Activated T-cell treated with anti-CD3 and anti-CD28 coated beads for 4 hours (primary cell): ENCODE results near the gene KCNK16.

Experiments
- DNase-seq: peaks from one replicate; pipeline ENCODE4 v3.0.0-alpha.2; 2020

The KCNK16 gene

DNA sequence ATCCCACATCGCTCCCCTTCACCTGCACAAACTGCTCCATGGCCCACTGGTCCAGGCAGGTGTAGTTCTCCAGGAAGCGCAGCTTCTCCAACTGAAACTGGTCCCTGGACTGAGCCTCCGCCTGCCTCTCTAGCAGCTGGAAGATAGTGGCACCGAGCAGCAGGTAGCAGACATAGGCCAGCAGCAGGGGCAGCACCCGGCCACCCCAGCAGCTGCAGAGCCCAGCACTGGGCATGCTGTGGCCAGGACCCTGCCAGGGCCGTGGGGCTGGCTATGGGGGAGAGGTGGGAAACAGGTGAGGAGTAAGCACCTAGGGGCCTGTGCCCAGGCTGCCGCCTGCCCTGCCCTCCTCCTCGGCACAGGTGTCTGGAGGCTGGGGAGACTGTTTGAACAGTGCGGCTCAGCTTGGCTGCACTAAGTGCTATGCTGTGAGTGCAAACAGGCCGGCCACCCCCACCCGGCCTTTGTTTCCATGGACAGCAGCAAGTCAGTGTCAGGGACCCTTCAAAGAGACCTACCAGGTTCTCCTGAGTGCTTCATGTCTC lies at the start of gene KCNK16:
Gene KCNK16 (minus strand): TSS at position 397 of the 545 bp plus-strand sequence. CDS start 162 bp downstream, at position 235.
- DNase-seq, result no peak

- DNase-seq, result no peak
Measured at GRCh38 chr6:39370390-39370789, 47.9 kb upstream of the KCNK16 start.

- no peak for DNase-seq
Measured at GRCh38 chr6:39369987-39370386, 47.5 kb upstream of the KCNK16 start.

- no peak for DNase-seq
Measured at GRCh38 chr6:39367700-39368099, 45.2 kb upstream of the KCNK16 start.

GRCh38 chr6:39366931-39367618 lies 44.6 kb upstream of the KCNK16 start:
- no peak for DNase-seq

- DNase-seq, result no peak
Measured at GRCh38 chr6:39365281-39366074, 43.0 kb upstream of the KCNK16 start.

GRCh38 chr6:39363280-39363679 lies 40.8 kb upstream of the KCNK16 start:
- no peak for DNase-seq

DNA sequence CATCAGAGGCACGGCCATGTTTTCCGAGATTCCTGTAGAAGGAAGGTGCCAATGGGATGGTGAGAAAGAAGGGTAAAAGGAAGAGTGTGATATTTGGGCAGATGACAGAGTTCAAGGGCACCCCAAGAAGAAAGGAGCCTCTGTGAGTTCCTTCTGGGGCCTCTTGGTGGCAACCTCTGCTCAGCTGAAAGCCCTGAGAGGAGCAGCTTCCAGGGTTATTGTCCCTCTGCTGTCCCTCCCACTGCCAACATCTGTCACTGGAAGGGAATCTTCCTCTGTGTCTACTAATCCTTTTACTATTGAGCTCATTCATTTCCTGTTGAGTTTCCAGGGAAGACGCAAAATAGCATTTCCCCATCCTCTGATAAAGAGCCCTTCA lies 40.0 kb upstream of the KCNK16 start:
- no peak for DNase-seq

- DNase-seq, result peak; percentile 8
Measured at GRCh38 chr6:39361657-39362486, 39.4 kb upstream of the KCNK16 start.

GRCh38 chr6:39360378-39360777 lies 37.9 kb upstream of the KCNK16 start:
- DNase-seq, result no peak

GRCh38 chr6:39357998-39358686 lies 35.6 kb upstream of the KCNK16 start:
- DNase-seq, result no peak

GRCh38 chr6:39353698-39354315 lies 31.3 kb upstream of the KCNK16 start:
- no peak for DNase-seq

GRCh38 chr6:39350723-39351505 lies 28.4 kb upstream of the KCNK16 start:
- DNase-seq, result no peak

DNA sequence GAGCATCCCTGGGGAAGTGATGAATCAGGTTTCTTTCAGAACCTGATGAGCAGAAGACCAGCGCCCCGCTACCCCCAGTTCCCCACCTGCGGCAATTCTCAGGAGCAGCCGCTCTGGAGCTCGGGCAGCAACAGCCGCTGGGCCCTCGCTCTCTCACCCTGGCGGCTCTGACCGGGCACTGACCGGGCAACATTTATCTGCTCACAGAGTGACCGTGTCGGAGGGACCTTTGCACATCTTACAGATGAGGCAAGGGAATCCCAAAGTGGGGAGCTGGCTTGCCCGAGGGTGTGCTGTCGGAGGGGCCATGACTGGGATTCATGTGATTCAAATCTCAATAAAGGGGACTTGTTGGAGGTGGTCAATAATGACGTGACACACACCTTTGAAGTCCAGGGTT lies 26.2 kb upstream of the KCNK16 start:
- no peak for DNase-seq

DNA sequence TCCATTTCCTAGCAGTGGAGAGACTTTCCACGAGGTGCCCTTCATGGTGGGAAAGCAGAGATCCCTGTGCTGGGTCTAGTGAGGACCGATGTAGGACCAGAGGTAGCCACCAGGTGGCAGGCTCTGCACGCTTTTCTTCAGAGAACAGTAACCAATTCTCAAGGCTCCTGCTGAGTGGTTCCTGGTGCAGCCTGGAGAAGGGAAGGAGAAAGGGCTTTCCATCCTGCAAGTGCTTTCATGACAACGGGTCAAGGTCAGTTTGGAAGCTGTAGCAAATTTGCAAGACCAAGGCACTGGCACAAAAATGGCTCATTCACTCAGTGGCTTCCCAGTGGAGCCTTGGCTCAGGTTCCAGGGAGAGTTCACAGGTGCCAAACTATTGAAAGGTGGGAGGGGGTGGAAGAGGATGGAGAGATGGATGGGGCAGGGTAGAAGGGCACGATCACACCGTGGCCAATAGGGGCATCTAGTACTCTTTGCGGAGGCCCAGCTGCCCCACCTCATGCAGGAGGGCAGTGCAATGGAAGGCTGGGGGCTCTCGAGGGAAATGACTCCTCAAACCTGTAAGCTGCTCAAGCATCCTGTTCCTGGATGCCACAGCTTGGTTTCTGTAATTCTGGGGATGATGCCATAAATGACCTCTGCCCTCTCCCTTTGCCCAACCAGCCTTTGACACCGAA lies 25.5 kb upstream of the KCNK16 start:
- peak; percentile 32 for DNase-seq

DNA sequence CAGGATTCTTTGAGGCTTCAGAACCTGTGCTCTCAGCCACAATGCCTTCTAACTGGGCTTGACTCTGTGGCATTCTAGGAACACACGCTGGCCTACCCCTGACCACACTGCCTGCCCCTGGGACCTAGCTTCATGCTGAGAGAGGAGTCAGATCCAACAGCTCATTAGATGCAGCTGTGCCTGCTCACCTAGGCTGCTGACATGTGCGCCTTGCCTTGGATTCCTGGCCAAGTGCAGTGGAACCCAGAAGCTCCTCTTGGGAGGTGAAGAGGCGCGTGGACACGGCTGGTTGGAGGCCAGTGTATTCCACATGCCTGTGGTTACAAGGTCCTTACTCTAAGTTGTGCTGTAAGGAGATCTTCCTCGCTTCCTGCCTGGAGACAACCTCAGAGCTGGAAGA lies 24.7 kb upstream of the KCNK16 start:
- no peak for DNase-seq

- DNase-seq, result no peak
Measured at GRCh38 chr6:39344821-39345280, 22.3 kb upstream of the KCNK16 start.

GRCh38 chr6:39343396-39343870 lies 20.9 kb upstream of the KCNK16 start:
- no peak for DNase-seq

- DNase-seq, result no peak
Measured at GRCh38 chr6:39342692-39343395, 20.3 kb upstream of the KCNK16 start.

DNA sequence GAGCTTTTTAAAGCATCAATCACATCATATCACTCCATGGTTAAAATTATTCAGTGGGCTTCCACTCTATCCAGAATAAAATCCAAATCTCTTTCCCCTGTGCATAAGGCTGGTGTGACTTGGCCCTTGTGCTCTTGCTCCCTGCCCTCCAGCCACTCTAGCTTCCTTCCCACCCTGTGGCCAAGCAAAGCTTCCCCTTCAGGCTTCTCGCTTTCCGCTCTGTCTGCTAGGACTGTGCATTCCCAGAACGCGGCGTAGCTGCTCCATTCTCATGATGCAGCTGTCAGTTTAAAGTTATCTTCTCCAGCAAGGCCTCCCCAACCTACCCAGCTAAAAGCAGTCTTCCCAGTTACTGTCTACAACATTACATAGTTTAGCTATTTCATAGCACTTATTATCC lies 19.4 kb upstream of the KCNK16 start:
- DNase-seq, result no peak
